ENCODE results near the gene EIF3B.

DNA sequence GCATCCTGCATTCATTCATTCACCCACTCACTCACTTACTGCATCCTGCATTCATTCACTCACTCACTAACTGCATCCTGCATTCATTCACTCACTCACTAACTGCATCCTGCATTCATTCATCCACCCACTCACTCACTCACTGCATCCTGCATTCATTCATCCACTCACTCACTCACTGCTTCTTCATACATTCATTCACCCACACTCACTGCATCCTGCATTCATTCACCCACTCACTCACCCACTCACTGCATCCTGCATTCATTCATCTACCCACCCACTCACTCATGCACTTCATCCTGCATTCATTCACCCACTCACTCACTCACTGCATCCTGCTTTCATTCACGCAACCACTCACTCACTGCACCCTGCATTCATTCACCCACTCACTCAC, 38.8 kb upstream of the EIF3B start:
- no peak for TF ChIP-seq POLR2A (IDR thresholded peaks at IDR 0.05)
- TF ChIP-seq, protein P1, sequence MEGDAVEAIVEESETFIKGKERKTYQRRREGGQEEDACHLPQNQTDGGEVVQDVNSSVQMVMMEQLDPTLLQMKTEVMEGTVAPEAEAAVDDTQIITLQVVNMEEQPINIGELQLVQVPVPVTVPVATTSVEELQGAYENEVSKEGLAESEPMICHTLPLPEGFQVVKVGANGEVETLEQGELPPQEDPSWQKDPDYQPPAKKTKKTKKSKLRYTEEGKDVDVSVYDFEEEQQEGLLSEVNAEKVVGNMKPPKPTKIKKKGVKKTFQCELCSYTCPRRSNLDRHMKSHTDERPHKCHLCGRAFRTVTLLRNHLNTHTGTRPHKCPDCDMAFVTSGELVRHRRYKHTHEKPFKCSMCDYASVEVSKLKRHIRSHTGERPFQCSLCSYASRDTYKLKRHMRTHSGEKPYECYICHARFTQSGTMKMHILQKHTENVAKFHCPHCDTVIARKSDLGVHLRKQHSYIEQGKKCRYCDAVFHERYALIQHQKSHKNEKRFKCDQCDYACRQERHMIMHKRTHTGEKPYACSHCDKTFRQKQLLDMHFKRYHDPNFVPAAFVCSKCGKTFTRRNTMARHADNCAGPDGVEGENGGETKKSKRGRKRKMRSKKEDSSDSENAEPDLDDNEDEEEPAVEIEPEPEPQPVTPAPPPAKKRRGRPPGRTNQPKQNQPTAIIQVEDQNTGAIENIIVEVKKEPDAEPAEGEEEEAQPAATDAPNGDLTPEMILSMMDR (IDR thresholded peaks at IDR 0.05): no peak
